ENCODE data around the gene NOTCH1.

Gene NOTCH1

GRCh38 chr9:136545965-136546696, at the start of gene NOTCH1:
NOTCH1 (minus strand) TSS chr9:136546048; CDS start chr9:136545786, 262 bp downstream.
- peak within 1 kb of the TSS; percentile 98 for H3K27ac ChIP-seq
- DNase-seq (ENCODE audit: low read depth, low spot score): peak; percentile 83

- DNase-seq (ENCODE audit: low read depth, low spot score): no peak
- no peak overlapping the region for H3K27ac ChIP-seq
Observed at GRCh38 chr9:136594492-136594891, 48.6 kb upstream of the NOTCH1 start.

- H3K27ac ChIP-seq: no peak overlapping the region
- DNase-seq (ENCODE audit: low read depth, low spot score): no peak
Observed at GRCh38 chr9:136593581-136593980, 47.7 kb upstream of the NOTCH1 start.

- no peak for DNase-seq (ENCODE audit: low read depth, low spot score)
- no peak overlapping the region for H3K27ac ChIP-seq
Observed at GRCh38 chr9:136592666-136593065, 46.8 kb upstream of the NOTCH1 start.

GRCh38 chr9:136590821-136591752, 45.2 kb upstream of the NOTCH1 start:
- DNase-seq (ENCODE audit: low read depth, low spot score): no peak
- H3K27ac ChIP-seq: no peak overlapping the region

GRCh38 chr9:136589766-136590763, 44.2 kb upstream of the NOTCH1 start:
- no peak overlapping the region for H3K27ac ChIP-seq

GRCh38 chr9:136588663-136589464, 43.0 kb upstream of the NOTCH1 start:
- no peak for DNase-seq (ENCODE audit: low read depth, low spot score)
- no peak overlapping the region for H3K27ac ChIP-seq

More at GRCh38 chr9:136589766-136590763, 44.2 kb upstream of the NOTCH1 start:
- DNase-seq (ENCODE audit: low read depth, low spot score): no peak

- DNase-seq (ENCODE audit: low read depth, low spot score): no peak
- H3K27ac ChIP-seq: no peak overlapping the region
Observed at GRCh38 chr9:136587944-136588662, 42.3 kb upstream of the NOTCH1 start.

GRCh38 chr9:136587145-136587943, 41.5 kb upstream of the NOTCH1 start:
- DNase-seq (ENCODE audit: low read depth, low spot score): no peak
- H3K27ac ChIP-seq: no peak overlapping the region

GRCh38 chr9:136586391-136586953, 40.6 kb upstream of the NOTCH1 start:
- no peak for DNase-seq (ENCODE audit: low read depth, low spot score)
- H3K27ac ChIP-seq: no peak overlapping the region

- no peak overlapping the region for H3K27ac ChIP-seq
- DNase-seq (ENCODE audit: low read depth, low spot score): no peak
Observed at GRCh38 chr9:136585531-136586120, 39.8 kb upstream of the NOTCH1 start.

- H3K27ac ChIP-seq: no peak overlapping the region
- DNase-seq (ENCODE audit: low read depth, low spot score): no peak
Observed at GRCh38 chr9:136584934-136585333, 39.1 kb upstream of the NOTCH1 start.

- no peak for DNase-seq (ENCODE audit: low read depth, low spot score)
- no peak overlapping the region for H3K27ac ChIP-seq
Observed at GRCh38 chr9:136584401-136584932, 38.6 kb upstream of the NOTCH1 start.

- no peak overlapping the region for H3K27ac ChIP-seq
- no peak for DNase-seq (ENCODE audit: low read depth, low spot score)
Observed at GRCh38 chr9:136582977-136583735, 37.3 kb upstream of the NOTCH1 start.

GRCh38 chr9:136581614-136582447, 36.0 kb upstream of the NOTCH1 start:
- no peak overlapping the region for H3K27ac ChIP-seq
- no peak for DNase-seq (ENCODE audit: low read depth, low spot score)
